MCF 10A (cell line): ENCODE data around the gene EGFL8. TPM values are rescaled to one million over a fixed set of nuclear protein-coding genes. Genes with fewer than 3 reads are reported as not detected.

ENCODE experiments used
- BruUV-seq: library from RNA; stranded (reverse); fragments of 400-500 nt; replicated peaks from 2 replicates; lab custom pipeline; 2021; lab: Mats Ljungman, UMichigan
- CTCF ChIA-PET: fragments of 300-600 bp; sonication (Branson Sonifier 250); formaldehyde crosslinking; extraction: SDS; loops from one replicate; lab custom pipeline; 2021; ENCODE audit warnings: antibody characterized with exemption, inconsistent platforms; lab: Yijun Ruan, JAX
- POLR2A ChIA-PET: fragments of 300-600, 350-650 bp; sonication (Branson Sonifier 250); formaldehyde crosslinking; extraction: SDS; loops from one replicate; lab custom pipeline; 2020; ENCODE audit warnings: antibody characterized with exemption, inconsistent platforms; lab: Yijun Ruan, JAX
- DNase-seq: peaks from one replicate; pipeline ENCODE4 v3.0.0-alpha.2; 2018; ENCODE audit not compliant: unreplicated experiment
- H3K27ac Mint-ChIP-seq: one replicate; pipeline ENCODE4 v1.8.0; 2022; ENCODE audit warnings: mild to moderate bottlenecking, low read depth, mixed read lengths; ENCODE audit not compliant: unreplicated experiment
- H3K27me3 Mint-ChIP-seq: one replicate; pipeline ENCODE4 v1.8.0; 2022; ENCODE audit warnings: mixed read lengths; ENCODE audit not compliant: insufficient read depth, unreplicated experiment
- H3K36me3 Mint-ChIP-seq: one replicate; pipeline ENCODE4 v1.8.0; 2022; ENCODE audit warnings: mild to moderate bottlenecking, moderate library complexity, mixed read lengths; ENCODE audit not compliant: insufficient read depth, unreplicated experiment
- H3K4me1 Mint-ChIP-seq: one replicate; pipeline ENCODE4 v1.8.0; 2022; ENCODE audit warnings: mixed read lengths; ENCODE audit not compliant: insufficient read depth, unreplicated experiment
- H3K4me3 Mint-ChIP-seq: one replicate; pipeline ENCODE4 v1.8.0; 2022; ENCODE audit warnings: mild to moderate bottlenecking, moderate library complexity, mixed read lengths; ENCODE audit not compliant: unreplicated experiment
- H3K9me3 Mint-ChIP-seq: one replicate; pipeline ENCODE4 v1.8.0; 2022; ENCODE audit warnings: mixed read lengths; ENCODE audit not compliant: unreplicated experiment
- CTCF ChIP-seq: fragments of 200-600 bp; IDR thresholded peaks from one replicate; pipeline ENCODE4 v1.8.0; 2022; ENCODE audit warnings: antibody characterized with exemption, mild to moderate bottlenecking; ENCODE audit not compliant: unreplicated experiment
- intact Hi-C: fragments of 100-400 bp; cut with micrococcal nuclease; formaldehyde crosslinking; loops from 2 replicates; pipeline ENCODE4 v1.14.1; 2022
- total RNA-seq: library from RNA; stranded (reverse); gene quantifications from 2 replicates; pipeline ENCODE4 v1.2.3, GENCODE V29; 2022

EGFL8 gene
- total RNA-seq, 1 experiment from 2014 or later: 3.1 TPM

GRCh38 chr6:32126880-32127279 lies 37.5 kb upstream of the EGFL8 start:
- TF ChIP-seq CTCF: no peak
- ChIA-PET POLR2A (interaction anchor here (0.9 to 5.1 kb wide), 5 partner anchors 9 to 156 kb away, joined by 6 to 100 read pairs (median 23); partner anchors contain the start of genes AGPAT1, DXO and RNF5), CTCF (interaction anchor here (0.6 to 2.0 kb wide), 4 partner anchors 8 to 165 kb away, joined by 4 to 9 read pairs (median 6); no protein-coding TSS in a partner anchor)
- Mint-ChIP-seq H3K27me3 (no peaks in the 10 kb centered on the region), H3K9me3 (no peaks in the 10 kb centered on the region), H3K36me3 (peaks cover 53% of the 10 kb centered on the region), H3K4me3 (peak overlapping the region; percentile 99), H3K27ac (peak overlapping the region; percentile 96), H3K4me1 (peaks cover 26% of the 10 kb centered on the region)
- intact Hi-C loops: no loop called here
- BruUV-seq: no TSS peak
- DNase-seq: no peak

GRCh38 chr6:32127409-32127716 lies 37.0 kb upstream of the EGFL8 start:
- peak overlapping the region; percentile 99 for H3K4me3 Mint-ChIP-seq
- TF ChIP-seq CTCF: no peak
- DNase-seq: no peak
- CTCF ChIA-PET: interaction anchor here (0.6 to 2.0 kb wide), 4 partner anchors 9 to 165 kb away, joined by 4 to 9 read pairs (median 6); no protein-coding TSS in a partner anchor
- BruUV-seq: no TSS peak
- POLR2A ChIA-PET: interaction anchor here (0.5 to 5.1 kb wide), 13 partner anchors 10 to 666 kb away, joined by 3 to 100 read pairs (median 6); partner anchors contain the start of genes AGPAT1, BAG6, DXO and PBX2
- H3K4me1 Mint-ChIP-seq: peaks cover 26% of the 10 kb centered on the region
- H3K9me3 Mint-ChIP-seq: no peaks in the 10 kb centered on the region
- peak overlapping the region; percentile 96 for H3K27ac Mint-ChIP-seq
- intact Hi-C loops: no loop called here
- no peaks in the 10 kb centered on the region for H3K27me3 Mint-ChIP-seq
- peaks cover 48% of the 10 kb centered on the region for H3K36me3 Mint-ChIP-seq

GRCh38 chr6:32127717-32128592 lies 36.4 kb upstream of the EGFL8 start, which contains the start of gene ATF6B:
ATF6B (minus strand) TSS chr6:32128246; CDS start chr6:32128207, 39 bp downstream.
- peaks cover 44% of the 10 kb centered on the region for H3K36me3 Mint-ChIP-seq
- intact Hi-C loops: no loop called here
- peak within 1 kb of the TSS; percentile 99 for H3K4me3 Mint-ChIP-seq
- BruUV-seq: TSS peak; percentile 29
- TF ChIP-seq CTCF: no peak
- CTCF ChIA-PET: interaction anchor here (0.6 to 2.0 kb wide), 4 partner anchors 9 to 80 kb away, joined by 3 to 9 read pairs (median 7); no protein-coding TSS in a partner anchor
- DNase-seq: peak; percentile 99
- peaks cover 26% of the 10 kb centered on the region for H3K4me1 Mint-ChIP-seq
- no peaks in the 10 kb centered on the region for H3K27me3 Mint-ChIP-seq
- no peaks in the 10 kb centered on the region for H3K9me3 Mint-ChIP-seq
- POLR2A ChIA-PET: interaction anchor here (0.5 to 5.1 kb wide), 25 partner anchors 10 to 1196 kb away, joined by 3 to 100 read pairs (median 4); partner anchors contain the start of genes AGPAT1, BAG6, DXO and NEU1
- H3K27ac Mint-ChIP-seq: peak within 1 kb of the TSS; percentile 96
